GM21786 (cell line): ENCODE data around the gene MRPL22.
"Not testable (repeated sequence)": the region's sequence is repeated elsewhere in the genome, so short reads cannot be mapped to it uniquely, and the experiment has no call there.

Source experiments
- ATAC-seq: cut with Tn5 transposase; IDR thresholded peaks from one replicate; pipeline ENCODE4 v1.9.1; 2021; ENCODE audit not compliant: unreplicated experiment

The MRPL22 gene

DNA sequence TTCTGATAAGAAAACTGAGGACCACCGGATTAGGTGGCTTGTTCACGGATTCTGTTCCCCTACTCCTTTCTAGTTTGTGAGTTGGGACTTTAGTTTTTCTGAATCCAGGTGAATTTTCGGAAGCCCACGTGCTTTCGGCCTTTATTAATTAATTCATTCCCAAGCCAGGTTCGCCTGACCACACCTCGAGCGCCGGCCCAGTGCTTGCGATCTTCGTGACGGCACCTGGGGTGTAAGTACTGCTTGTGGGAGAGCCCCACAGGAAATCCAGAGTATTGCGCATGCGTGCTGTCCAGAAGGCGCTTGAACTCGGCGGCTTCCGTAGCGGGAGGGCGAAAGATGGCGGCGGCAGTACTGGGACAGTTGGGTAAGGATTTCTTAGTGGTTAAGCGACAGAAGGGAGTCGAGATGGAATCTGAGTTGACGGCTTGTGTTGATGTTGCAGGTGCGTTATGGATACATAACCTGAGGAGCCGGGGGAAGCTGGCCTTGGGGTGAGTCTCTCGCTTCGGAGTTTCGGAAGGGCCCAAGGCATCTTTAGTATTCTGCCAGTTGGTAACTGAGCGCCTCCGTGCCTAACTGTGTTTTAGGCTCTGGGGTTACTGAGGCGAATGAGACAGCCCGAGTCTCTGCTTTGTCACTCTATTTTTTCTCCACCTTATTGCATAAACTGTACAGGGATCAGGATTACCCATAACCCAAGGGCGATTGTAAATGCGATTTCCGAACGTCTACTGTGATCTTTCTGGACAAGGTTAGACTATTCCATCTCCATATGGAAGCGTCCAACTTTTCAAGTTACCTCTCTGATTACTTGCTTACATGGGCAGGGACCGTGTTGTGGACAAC, at the start of gene MRPL22:
TSS of gene MRPL22 (plus strand) at position 302 of the 849 bp plus-strand sequence. CDS start at position 340, 38 bp downstream.
- ATAC-seq, result peak; percentile 51

DNA sequence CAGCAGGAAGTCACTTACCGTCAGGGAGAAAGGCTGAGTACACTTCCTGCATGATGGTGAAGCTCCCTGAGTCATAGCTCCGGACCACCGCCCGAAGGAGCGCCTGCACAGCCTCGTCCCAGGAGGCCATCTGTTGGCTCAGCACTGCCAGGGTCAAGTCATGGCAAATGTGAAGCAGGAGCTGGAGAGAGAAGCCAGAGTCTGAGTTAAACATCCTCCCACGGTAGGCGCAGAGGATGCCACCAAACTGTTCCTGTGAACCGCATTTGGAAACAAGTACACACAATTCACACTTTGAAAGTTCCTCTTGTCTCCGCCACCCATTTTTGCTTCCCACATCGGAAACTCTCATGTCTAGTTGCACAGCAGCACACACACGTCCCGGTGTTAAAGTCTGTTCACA, 48.5 kb upstream of the MRPL22 start:
- ATAC-seq, result no peak

DNA sequence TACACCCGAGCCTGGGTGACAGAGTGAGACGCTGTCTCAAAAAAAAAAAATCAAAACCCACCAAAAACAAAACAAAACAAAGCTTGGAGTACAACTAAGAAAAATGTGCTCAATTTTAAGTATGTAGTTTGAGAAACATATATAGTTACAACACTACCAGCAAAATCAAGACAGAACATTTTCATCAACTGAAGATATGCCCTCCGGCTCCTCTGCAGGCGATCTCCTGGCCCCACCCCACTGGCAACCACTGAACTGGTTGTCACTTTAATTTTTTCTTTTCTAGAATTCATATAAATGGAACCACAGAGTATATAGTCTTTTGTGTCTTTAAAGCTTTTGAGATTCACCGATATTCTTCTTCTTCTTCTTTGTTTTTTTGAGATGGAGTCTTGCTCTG, 47.5 kb upstream of the MRPL22 start:
- ATAC-seq, result no peak

DNA sequence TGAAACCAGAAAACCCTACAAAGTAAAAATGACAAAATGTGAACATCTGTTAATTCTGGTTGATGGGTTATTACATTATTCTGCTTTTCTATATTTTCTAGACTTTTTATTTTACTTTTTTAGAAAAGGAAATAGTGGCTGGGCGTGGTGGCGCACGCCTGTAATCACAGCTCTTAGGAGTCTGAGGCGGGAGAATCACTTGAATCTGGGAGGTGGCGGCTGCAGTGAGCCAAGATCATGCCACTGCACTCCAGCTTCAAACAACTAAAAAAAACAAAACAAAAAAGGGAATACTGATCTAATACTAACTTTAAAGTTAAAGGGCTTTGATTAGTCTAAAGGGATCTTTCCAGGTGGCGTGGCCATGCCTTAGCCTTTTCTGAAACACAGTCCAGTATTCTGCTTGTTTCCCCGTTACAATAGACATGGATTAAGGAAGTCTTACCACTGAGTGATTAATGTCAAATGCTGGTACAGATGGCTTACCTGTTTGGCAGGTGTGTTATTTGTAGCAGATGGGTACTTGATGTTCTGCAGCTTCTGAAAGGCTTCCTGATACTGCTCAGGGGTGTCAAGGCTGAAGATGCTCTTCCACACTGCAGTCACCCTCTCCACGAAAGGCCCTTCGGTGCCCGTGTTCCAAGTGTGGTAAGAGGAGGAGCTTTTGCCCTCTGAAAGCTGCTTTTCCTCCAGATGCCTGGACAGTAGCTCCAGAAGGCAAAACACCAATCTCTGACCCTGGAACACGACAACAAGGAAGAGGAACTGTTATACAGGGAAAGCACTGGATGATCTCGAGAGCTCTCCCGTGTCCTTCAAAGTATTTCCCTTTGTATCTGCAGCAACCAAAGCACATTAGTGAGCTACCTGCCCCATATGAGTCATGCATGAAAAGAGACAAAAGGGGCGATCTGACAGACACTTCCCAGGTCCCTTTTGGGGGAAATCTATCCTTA, 45.0 kb upstream of the MRPL22 start:
- no peak for ATAC-seq

DNA sequence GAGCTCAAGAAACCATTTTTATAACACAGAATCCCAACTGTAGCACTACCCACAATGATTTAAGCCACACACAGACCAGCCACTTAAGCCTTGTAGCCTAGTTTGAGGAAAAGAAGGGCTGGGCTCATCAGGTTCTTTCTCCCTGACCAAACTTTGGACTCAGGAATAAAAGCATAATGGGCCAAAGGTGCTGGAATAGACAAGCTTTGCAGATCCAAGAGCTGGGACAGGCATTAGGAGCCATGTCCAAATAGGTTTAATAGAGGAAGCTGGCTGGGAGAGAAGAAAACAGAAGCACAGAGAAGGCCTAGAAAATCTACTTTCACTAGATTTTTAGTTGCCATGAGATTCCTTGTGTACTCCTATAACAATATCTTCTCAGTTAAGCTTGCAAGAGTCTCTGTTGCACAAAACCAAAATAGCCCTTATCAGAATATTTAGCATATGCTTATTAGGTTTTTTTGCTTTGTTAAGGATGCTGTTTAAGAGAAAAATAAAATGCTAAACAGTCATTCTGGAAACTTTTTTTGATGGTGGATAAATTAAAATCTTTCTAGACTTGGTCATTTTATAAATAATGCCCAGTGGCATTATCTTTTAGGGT, 44.2 kb upstream of the MRPL22 start:
- ATAC-seq, result no peak

DNA sequence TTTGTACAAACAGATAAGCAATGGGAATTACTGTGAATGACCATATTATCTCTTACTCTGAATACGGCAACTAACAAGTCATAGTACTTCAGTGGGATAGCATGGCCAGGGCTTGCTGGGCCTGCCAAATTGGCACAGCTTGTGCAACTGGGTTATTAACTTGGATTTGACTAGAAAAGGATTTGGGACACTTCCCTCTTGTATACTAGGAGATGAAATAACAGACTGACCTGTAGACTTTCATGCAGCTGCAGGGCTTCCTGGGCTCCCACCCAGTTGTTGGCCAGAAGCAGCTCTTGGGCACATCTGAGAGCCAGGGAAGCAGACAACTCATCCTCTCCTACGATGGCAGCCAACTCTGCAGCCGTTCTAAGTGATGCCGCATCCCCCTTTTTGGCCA, 42.7 kb upstream of the MRPL22 start:
- no peak for ATAC-seq

DNA sequence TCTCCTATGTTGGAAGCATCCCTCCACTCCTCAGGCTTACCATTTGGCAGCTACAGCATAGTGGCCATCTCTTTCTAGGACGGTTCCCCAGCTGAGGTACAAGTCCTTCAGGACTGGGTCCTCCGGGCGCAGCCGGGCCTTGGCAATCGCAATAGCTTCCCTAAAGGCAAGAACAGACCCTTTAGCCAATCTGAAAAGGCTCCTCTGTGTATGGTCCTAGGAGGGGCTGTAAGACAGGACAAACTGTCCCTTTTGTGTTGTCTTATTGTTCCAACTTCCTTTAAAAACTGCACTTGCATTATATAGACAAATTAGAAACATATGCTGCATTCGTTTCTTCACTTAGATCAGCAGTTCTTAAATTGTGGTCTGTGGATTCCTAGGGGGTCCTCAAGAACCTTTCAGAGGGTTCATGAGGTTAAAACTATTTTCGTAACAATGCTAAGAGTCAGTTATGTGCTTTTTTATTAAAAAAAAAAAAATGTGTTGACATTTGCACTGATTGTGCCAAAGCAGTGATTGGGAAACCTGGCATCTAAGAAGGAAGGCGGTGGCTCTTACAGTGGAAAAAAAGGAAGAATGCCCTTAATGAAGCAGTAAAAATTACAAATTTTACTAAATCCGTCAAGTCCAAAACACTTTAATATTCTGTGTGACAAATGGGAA, 41.6 kb upstream of the MRPL22 start:
- no peak for ATAC-seq

DNA sequence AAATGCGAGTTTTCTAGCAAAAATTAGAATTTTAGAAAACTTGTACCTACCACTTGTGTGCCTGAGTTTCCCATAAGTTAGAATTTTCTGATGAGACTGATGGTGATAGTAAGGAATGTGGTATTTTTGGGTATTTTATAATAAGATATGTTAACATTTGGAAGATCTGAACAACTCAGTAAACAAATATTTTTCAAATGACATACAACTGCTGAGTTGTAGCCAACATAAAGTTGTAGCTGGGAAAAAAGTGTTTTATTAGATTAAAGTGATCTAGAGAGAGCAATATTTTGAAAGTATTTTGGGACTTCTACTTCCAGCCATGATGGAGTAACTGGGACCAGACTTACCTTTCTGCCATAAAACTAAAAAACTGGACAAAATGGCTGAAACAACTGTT, 40.8 kb upstream of the MRPL22 start:
- ATAC-seq, result no peak

DNA sequence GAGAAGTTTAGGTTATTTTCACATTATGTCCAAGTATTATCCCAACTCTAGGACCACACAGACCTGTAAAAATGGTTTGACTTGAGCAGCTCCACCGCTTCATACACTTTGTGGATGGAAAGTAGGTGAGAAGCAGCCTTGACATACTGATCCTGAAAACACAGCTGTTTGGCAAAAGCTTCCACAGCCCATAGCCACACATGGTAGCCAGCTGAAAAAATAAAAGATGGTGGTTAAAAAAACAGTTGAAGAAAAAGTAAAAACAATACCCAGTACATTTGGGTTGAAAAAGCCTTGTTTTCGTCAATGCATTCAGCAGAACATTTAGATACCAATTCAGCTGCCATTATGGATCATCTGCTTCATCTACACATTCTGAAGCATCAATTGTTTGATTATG, 39.6 kb upstream of the MRPL22 start:
- ATAC-seq, result no peak

DNA sequence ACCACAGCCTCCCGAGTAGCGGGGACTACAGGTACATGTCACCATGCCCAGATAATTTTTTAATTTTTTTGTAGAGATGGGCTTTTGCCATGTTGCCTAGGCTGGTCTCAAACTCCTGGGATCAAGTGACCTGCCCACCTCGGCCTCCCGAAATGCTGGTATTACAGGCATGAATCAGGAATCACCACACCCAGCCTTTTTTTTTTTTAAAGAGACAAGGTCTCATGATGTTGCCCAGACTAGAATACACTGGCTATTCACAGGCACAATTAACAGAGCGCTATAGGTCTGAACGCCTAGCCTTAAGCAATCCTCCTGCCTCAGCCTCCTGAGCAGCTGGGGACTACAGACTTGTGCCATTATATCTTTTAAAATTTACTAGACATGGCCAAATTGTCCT, 39.0 kb upstream of the MRPL22 start:
- ATAC-seq, result no peak

DNA sequence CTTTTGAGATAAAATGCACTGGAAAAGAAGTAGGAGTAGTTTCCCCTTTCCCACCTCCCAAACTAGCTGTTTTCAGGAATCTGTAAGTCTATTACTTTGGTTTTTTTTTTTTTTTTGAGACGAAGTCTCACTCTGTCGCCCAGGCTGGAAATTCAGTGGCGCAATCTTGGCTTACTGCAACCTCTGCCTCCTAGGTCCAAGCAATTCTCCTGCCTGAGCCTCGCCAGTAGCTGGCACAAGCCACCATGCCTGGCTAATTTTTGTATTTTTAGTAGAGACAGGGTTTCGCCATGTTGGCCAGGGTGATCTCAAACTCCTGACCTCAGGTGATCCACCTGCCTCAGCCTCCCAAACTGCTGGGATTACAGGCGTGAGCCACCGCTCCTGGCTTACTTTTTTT, 35.3 kb upstream of the MRPL22 start:
- ATAC-seq, result not testable (repeated sequence)

DNA sequence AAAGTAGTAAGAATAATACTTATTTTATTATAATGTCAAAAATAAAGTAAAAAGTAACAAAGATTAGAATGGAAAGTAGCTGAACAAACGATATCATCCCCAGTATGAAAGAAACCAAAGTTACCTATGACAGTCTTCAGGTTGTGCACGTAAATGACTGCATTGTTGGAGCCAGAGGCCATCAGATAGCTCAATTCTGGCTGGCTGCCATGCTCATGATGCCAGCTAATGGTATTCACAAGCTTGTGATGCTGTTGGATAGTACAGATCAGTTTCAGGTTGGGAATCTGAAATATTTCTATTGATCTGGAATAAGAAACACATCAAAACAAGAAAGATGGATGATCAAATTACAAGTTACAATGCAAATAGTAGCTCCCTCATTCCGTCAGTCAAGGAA, 24.0 kb upstream of the MRPL22 start:
- ATAC-seq, result no peak

DNA sequence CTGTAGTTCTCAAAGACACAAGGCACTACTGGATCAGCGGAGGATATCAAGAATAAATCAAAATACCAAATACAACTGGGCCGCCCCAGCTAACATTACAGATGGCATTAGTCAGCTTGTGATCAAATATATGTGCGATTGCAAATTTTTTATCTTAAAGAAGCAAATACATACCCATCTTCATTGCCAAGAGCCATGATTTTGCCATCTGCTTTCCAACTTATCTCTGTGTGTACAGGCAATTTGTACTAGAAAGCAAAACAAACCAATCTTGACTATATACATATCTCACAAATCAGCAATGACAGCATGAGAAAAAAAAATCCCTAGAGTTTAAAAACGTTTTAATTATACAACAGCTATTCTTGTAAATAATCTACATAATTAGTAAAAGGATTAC, 23.1 kb upstream of the MRPL22 start:
- ATAC-seq, result no peak

DNA sequence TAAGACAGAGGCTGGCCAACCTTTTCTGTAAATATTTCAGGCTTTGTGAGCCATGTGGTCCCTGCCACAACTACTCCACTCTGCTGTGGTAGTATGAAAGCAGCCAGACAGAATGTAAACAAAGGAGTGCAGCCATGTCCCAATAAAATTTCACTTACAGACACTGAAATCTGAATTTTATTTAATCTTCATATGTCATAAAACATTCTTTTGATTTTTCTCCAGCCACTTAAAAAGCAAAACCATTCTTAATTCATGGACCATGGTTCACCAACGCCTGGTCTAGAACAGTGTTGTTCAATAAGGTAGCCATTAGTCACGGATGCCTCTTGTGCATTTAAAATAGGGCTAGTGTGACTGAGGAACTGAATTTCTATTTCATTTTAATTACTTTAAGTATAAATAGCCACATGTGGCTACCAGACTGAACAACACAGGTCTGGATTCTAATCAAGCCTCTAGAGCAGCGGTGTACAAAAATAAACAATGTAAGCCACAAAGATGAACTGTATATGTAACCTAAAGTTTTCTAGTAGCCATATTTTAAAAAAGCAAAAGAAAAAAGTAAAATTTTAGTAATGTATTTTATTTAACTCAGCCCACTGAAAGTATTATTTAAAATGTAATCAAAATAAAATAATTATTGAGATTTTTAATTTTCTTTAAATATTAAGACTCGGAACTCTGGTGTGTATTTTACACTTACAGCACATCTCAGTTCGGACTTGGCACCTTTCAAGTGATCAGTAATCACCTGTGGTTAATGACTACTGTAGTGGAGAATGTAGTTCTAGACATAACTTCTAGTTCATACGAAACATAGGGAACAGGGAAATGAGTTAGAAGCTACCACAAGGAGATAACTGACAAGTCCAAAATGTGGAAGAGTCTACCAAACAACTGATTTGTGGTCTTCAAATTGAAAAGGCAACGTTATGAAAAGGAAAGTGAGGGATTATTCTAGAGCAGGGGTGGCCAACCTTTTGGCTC, 17.1 kb upstream of the MRPL22 start:
- ATAC-seq, result no peak

DNA sequence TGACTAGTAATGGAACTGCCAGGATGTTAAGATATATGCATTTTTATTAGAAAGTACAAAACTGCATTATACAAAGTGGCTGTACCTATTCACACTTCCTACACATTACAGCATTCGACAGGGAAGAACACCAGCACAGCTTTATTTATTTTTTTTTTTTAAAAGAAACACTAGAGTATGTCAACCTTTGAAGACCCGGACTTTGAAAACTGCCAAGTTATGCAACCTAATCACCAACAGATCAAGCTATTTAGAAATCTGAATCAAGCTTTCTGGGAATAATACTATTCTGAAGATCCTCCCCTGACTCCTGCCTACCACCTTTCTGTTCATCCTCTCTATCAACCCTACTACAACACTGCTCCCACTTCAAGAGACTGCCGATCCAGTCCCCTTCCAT, 7.3 kb upstream of the MRPL22 start:
- no peak for ATAC-seq

DNA sequence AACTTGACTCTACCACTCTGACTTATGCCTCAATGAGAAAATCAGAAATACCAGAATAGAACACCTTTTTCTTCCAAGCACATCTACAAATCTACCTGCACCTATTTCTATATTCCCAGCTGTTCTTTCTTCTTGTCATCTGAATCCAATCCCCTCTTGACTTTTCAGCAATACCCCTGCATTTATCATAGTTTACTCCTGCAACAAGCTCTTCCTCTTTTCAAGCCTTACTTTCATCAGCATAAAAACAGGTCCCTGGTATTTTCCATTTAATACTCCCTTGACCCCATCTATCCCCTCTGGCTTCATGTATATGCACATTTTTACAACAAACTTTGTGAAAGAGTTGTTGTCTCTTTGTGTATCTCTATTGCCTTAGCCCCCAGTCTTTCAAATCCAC, 6.0 kb upstream of the MRPL22 start:
- ATAC-seq, result no peak

DNA sequence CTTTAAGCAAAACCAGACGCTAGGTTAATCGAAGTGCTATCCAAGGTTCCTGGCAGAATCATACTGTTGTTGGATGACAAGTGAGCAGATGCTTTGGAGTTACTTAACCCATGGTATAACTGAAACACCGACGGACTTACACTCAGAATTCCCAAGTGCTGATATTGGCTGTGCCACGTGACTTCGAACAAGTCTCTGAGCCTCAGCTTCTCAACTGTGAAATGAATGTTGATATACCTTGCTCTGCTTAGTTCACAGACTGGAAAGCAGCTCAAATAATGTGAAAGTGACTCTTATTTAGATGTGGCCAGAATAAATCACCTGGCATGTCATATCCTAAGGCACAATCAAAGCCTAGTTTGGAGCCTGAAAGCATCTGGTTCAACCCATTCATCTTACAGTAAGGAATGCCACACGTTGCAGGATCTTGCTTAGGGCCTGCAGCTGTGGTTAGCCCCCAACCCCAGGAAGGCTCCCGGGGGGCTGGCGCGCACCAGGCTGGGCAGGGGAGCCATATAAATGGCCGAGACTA, 3.6 kb upstream of the MRPL22 start:
- no peak for ATAC-seq

DNA sequence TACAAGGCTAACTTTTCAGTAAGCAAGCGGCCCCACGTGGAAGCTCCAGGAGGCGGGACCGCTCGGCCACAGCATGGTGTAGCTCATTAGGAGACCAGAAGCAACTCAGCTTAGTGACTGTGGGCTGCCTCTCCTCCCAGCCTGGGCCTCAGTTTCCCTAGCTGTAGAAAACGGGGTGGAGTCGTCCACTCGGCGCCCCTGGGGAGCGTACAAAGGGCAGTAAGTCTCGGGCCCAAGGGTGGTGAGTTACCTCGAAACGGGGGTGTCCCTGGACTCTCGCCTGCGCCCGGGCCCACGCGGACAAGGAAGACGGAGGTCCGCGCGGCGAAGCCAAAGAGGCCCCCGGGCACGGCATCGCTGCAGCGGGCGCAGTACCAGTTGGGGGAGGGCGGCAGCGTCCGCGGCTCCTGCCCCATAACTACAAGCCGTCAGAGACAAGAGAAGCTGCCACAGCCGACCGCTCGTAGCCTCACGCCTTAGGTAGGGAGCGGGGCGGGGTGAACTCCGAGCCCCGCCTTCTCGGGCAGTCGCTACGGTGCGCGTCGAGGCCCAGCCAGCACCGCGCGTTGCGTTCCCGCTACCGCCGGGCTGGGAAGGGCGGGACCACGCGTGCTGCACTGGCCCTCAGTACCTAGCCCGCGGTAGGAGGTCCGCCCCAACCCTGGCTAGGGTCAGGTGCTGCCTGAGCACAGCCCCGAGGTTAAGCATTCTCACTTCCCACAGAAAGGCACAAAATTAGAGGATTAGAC, 3.0 kb upstream of the MRPL22 start, which contains the start of gene GEMIN5:
TSS of gene GEMIN5 (minus strand) at position 494 of the 749 bp plus-strand sequence. CDS start at position 416, 78 bp downstream.
- ATAC-seq, result peak; percentile 81

DNA sequence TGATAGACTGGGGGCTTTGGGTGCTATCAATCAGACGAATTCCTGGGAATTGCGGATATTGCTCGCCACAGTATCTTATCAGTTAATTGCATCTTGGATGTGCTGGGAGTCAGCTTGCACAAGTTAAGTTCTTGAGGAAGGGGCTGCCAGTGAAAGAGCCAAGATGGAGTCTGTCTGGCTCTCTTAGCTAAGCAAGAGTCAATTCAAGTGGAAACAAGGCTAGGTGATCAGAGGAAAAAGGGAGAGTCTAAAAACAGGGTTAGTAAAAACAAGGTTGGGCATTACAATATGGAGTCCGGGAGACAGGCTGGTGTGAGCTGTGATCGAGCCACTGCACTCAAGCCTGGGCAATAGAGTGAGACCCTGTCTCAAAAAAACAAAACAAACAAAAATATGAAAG, 1.5 kb upstream of the MRPL22 start:
- ATAC-seq, result not testable (repeated sequence)
